HG02938 (cell line): ENCODE data around the gene CYB561D2.

ENCODE experiments used
- ATAC-seq: cut with Tn5 transposase; IDR thresholded peaks from one replicate; pipeline ENCODE4 v1.9.1; 2021; ENCODE audit warnings: mild to moderate bottlenecking, moderate library complexity; ENCODE audit not compliant: unreplicated experiment

Gene CYB561D2

GRCh38 chr3:50323092-50323600 lies 27.5 kb upstream of the CYB561D2 start:
- ATAC-seq: no peak

GRCh38 chr3:50323614-50324199 lies 27.0 kb upstream of the CYB561D2 start:
- ATAC-seq: no peak

- no peak for ATAC-seq
Measured at GRCh38 chr3:50324351-50325112, 26.1 kb upstream of the CYB561D2 start.

- ATAC-seq: no peak
Measured at GRCh38 chr3:50325113-50325480, 25.6 kb upstream of the CYB561D2 start.

- no peak for ATAC-seq
Measured at GRCh38 chr3:50325497-50326181, 25.0 kb upstream of the CYB561D2 start.

GRCh38 chr3:50326182-50326541 lies 24.5 kb upstream of the CYB561D2 start:
- no peak for ATAC-seq

- no peak for ATAC-seq
Measured at GRCh38 chr3:50327129-50327528, 23.5 kb upstream of the CYB561D2 start.

- ATAC-seq: peak; percentile 86
Measured at GRCh38 chr3:50327943-50328691, 22.5 kb upstream of the CYB561D2 start, which contains the start of gene TUSC2. TSS of gene TUSC2 (minus strand) at chr3:50328223. CDS start at chr3:50328099, 124 bp downstream.

- ATAC-seq: no peak
Measured at GRCh38 chr3:50330330-50330729, 20.3 kb upstream of the CYB561D2 start.

GRCh38 chr3:50331364-50331907 lies 19.2 kb upstream of the CYB561D2 start:
- ATAC-seq: no peak

GRCh38 chr3:50333744-50334328 lies 16.8 kb upstream of the CYB561D2 start:
- ATAC-seq: no peak

- no peak for ATAC-seq
Measured at GRCh38 chr3:50334339-50335075, 16.2 kb upstream of the CYB561D2 start.

GRCh38 chr3:50336452-50337174 lies 14.0 kb upstream of the CYB561D2 start:
- ATAC-seq: peak; percentile 14

- peak; percentile 68 for ATAC-seq
Measured at GRCh38 chr3:50337175-50337861, 13.3 kb upstream of the CYB561D2 start.

- ATAC-seq: no peak
Measured at GRCh38 chr3:50338965-50339364, 11.7 kb upstream of the CYB561D2 start.

- no peak for ATAC-seq
Measured at GRCh38 chr3:50339485-50340146, 11.0 kb upstream of the CYB561D2 start.

GRCh38 chr3:50340147-50340447 lies 10.6 kb upstream of the CYB561D2 start:
- no peak for ATAC-seq
